ENCODE results near the gene MLST8. TPM values are rescaled to one million over a fixed set of nuclear protein-coding genes. Genes with fewer than 3 reads are reported as not detected.

Gene MLST8
- polyA plus RNA-seq, 1 experiment: 62.7 TPM

- no peak for DNase-seq (ENCODE audit: low read depth)
- Histone ChIP-seq H3K36me3 (ENCODE audit: control insufficient read depth, insufficient read depth, low read length) (peaks cover 37% of the 10 kb centered on the region), H3K4me3 (ENCODE audit: low read depth, low read length) (no peak overlapping the region), H3K27me3 (ENCODE audit: control insufficient read depth, insufficient read depth, low read length) (no peaks in the 10 kb centered on the region)
- TF ChIP-seq CTCF (IDR thresholded peaks at IDR 0.05; ENCODE audit: insufficient read depth, low read depth, low read length): no peak
- ChIA-PET CTCF (no interaction called here), POLR2A (interaction anchor here (1.0 kb wide), 1 partner anchor 19 kb away, joined by 9 read pairs; the partner anchor contains the start of gene TRAF7)
Observed at GRCh38 chr16:2174396-2175131, 30.7 kb upstream of the MLST8 start.

- ChIA-PET CTCF (no interaction called here), POLR2A (no interaction called here)
- H3K36me3 ChIP-seq (ENCODE audit: control insufficient read depth, insufficient read depth, low read length): peaks cover 37% of the 10 kb centered on the region
- no peaks in the 10 kb centered on the region for H3K27me3 ChIP-seq (ENCODE audit: control insufficient read depth, insufficient read depth, low read length)
- H3K4me3 ChIP-seq (ENCODE audit: low read depth, low read length): no peak overlapping the region
- TF ChIP-seq CTCF (IDR thresholded peaks at IDR 0.05; ENCODE audit: insufficient read depth, low read depth, low read length): no peak
- DNase-seq (ENCODE audit: low read depth): no peak
Observed at GRCh38 chr16:2175454-2175853, 29.8 kb upstream of the MLST8 start.

GRCh38 chr16:2176047-2176446 is 29.2 kb upstream of the MLST8 start:
- Histone ChIP-seq H3K27me3 (ENCODE audit: control insufficient read depth, insufficient read depth, low read length) (no peaks in the 10 kb centered on the region), H3K36me3 (ENCODE audit: control insufficient read depth, insufficient read depth, low read length) (peaks cover 35% of the 10 kb centered on the region), H3K4me3 (ENCODE audit: low read depth, low read length) (no peak overlapping the region)
- ChIA-PET POLR2A (no interaction called here), CTCF (no interaction called here)
- no peak for DNase-seq (ENCODE audit: low read depth)
- no peak for TF ChIP-seq CTCF (IDR thresholded peaks at IDR 0.05; ENCODE audit: insufficient read depth, low read depth, low read length)

GRCh38 chr16:2177101-2177500 is 28.2 kb upstream of the MLST8 start:
- no peak overlapping the region for H3K4me3 ChIP-seq (ENCODE audit: low read depth, low read length)
- H3K27me3 ChIP-seq (ENCODE audit: control insufficient read depth, insufficient read depth, low read length): no peaks in the 10 kb centered on the region
- no peak for DNase-seq (ENCODE audit: low read depth)
- H3K36me3 ChIP-seq (ENCODE audit: control insufficient read depth, insufficient read depth, low read length): peaks cover 28% of the 10 kb centered on the region
- POLR2A ChIA-PET: no interaction called here
- no peak for TF ChIP-seq CTCF (IDR thresholded peaks at IDR 0.05; ENCODE audit: insufficient read depth, low read depth, low read length)
- CTCF ChIA-PET: no interaction called here

GRCh38 chr16:2177561-2177960 is 27.7 kb upstream of the MLST8 start:
- DNase-seq (ENCODE audit: low read depth): no peak
- TF ChIP-seq CTCF (IDR thresholded peaks at IDR 0.05; ENCODE audit: insufficient read depth, low read depth, low read length): no peak
- Histone ChIP-seq H3K27me3 (ENCODE audit: control insufficient read depth, insufficient read depth, low read length) (no peaks in the 10 kb centered on the region), H3K36me3 (ENCODE audit: control insufficient read depth, insufficient read depth, low read length) (peaks cover 28% of the 10 kb centered on the region), H3K4me3 (ENCODE audit: low read depth, low read length) (no peak overlapping the region)
- POLR2A ChIA-PET: no interaction called here
- CTCF ChIA-PET: no interaction called here
